Suprapubic skin (tissue), 3 donors: ENCODE results near the gene CLEC2L.

Experiments used
- CTCF ChIP-seq, 2 donors: fragments of 200-600 bp in 1 of 2; fragments of 450-650 bp in 1 of 2; sonication (generic) in 1 of 2; IDR thresholded peaks; one replicate each; pipeline ENCODE4 v1.5.1; 2016 to 2019; ENCODE audit warnings: antibody characterized with exemption in 2 of 2, mild to moderate bottlenecking in 1 of 2, moderate library complexity in 1 of 2
- POLR2A ChIP-seq, 2 donors: fragments of 450-650 bp; IDR thresholded peaks; one replicate each; pipeline ENCODE4 v1.6.1; 2017; ENCODE audit warnings: antibody characterized with exemption in 2 of 2, mild to moderate bottlenecking in 2 of 2, moderate library complexity in 2 of 2

DNA sequence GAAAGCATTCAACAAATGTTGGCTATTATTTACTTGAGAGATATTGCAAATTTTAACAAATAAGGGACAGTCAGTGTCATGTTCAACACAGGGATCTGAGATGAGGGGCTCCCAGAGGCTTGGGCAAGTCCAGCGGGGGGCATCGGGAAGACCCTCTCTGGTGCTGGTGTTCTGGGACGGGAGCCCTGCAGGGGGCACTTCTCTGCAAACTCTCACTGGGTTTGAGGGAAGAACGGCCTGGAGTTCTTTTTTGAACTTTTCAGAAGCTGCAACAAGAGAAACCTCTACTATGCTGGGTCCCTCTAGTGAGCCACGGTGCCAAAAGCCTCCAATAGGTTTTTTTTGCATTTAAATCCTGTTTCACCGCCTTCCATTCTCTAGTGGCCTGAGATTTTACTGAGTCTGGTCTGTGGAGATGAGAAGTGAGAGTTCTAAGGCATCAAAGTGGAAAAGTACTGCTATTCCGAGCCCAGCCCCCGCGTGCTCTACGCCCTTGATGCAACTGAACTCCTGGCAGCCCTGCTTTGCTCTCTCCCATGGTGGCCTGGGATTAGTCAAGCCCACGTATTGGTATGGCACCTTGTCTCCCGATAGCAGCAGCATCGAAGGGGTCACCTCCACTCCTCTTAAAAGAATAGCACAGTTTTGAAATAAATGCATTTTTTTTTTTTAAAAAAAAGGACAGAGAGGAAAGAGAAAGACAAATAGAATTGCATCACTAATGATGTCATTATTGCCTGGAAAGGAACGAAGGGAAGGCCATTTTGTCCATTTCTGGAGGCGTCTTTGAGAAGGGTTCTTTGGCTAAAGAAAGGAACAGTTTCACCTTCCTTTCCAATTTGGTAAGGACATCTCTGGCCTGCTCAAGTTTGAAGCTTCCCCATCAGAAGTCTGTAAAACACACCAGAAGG lies 43.5 kb downstream of the CLEC2L start:
- TF ChIP-seq CTCF (IDR thresholded peaks at IDR 0.05) (no peak), POLR2A (IDR thresholded peaks at IDR 0.05) (no peak)
